Measurements from ENCODE around the gene ZNHIT3. TPM values are rescaled to one million over a fixed set of nuclear protein-coding genes. Genes with fewer than 3 reads are reported as not detected.

ZNHIT3 gene
- total and polyA plus RNA-seq, 2 of the 13 experiments (the other 11 are each of a cell fraction or from before 2014, with no cell fraction given) = 66.6 to 77.4 TPM

GRCh38 chr17:36463916-36464764 lies 22.3 kb upstream of the ZNHIT3 start (continued):
- no peak for TF ChIP-seq BRD4 (CRISPR knock-in tag; IDR thresholded peaks at IDR 0.05)
- TF ChIP-seq ERF (CRISPR knock-in tag; IDR thresholded peaks at IDR 0.05) = peak; percentile 39; the same call in 1 of the 2 replicates
- TF ChIP-seq YEATS2 (CRISPR knock-in tag; IDR thresholded peaks at IDR 0.05; ENCODE audit: borderline replicate concordance) = no peak
- no peak for TF ChIP-seq ZNF776 (CRISPR knock-in tag; IDR thresholded peaks at IDR 0.05)
- no peak for TF ChIP-seq IKZF5 (CRISPR knock-in tag; IDR thresholded peaks at IDR 0.05)
- TF ChIP-seq TEF (CRISPR knock-in tag; IDR thresholded peaks at IDR 0.05) = peak; percentile 44; the same call in 1 of the 2 replicates
- TF ChIP-seq NR3C1 (CRISPR knock-in tag; IDR thresholded peaks at IDR 0.05) = no peak
- peak; percentile 81; the same call in 1 of the 2 replicates for TF ChIP-seq ISX (CRISPR knock-in tag; conservative IDR thresholded peaks at IDR 0.05)
- no peak for TF ChIP-seq ZNF660 (CRISPR knock-in tag; IDR thresholded peaks at IDR 0.05; ENCODE audit: borderline replicate concordance, low read depth)
- TF ChIP-seq, protein P1, sequence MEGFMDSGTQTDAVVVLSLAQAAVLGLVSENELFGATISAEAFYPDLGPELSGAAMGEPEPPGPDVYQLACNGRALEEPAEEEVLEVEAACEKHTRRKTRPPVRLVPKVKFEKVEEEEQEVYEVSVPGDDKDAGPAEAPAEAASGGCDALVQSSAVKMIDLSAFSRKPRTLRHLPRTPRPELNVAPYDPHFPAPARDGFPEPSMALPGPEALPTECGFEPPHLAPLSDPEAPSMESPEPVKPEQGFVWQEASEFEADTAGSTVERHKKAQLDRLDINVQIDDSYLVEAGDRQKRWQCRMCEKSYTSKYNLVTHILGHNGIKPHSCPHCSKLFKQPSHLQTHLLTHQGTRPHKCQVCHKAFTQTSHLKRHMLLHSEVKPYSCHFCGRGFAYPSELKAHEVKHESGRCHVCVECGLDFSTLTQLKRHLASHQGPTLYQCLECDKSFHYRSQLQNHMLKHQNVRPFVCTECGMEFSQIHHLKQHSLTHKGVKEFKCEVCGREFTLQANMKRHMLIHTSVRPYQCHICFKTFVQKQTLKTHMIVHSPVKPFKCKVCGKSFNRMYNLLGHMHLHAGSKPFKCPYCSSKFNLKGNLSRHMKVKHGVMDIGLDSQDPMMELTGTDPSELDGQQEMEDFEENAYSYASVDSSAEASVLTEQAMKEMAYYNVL (CRISPR knock-in tag; IDR thresholded peaks at IDR 0.05; ENCODE audit: borderline replicate concordance) = no peak
- TF ChIP-seq ZNF414 (CRISPR knock-in tag; IDR thresholded peaks at IDR 0.05) = no peak
- TF ChIP-seq MIER2 (CRISPR knock-in tag; IDR thresholded peaks at IDR 0.05) = peak; percentile 97
- TF ChIP-seq ZNF792 (CRISPR knock-in tag; IDR thresholded peaks at IDR 0.05) = peak; percentile 45; the same call in 1 of the 2 replicates
- TF ChIP-seq ZBTB38 (CRISPR knock-in tag; IDR thresholded peaks at IDR 0.05) = no peak
- TF ChIP-seq NR2F6 (IDR thresholded peaks at IDR 0.05) = no peak
- peak; percentile 44; the same call in 1 of the 2 replicates for TF ChIP-seq NR2F6 (CRISPR knock-in tag; IDR thresholded peaks at IDR 0.05)
- no peak for TF ChIP-seq RELA (CRISPR knock-in tag; IDR thresholded peaks at IDR 0.05)
- no peak for TF ChIP-seq ATM (IDR thresholded peaks at IDR 0.05; ENCODE audit: borderline replicate concordance)
- no peak for TF ChIP-seq DR1 (CRISPR knock-in tag; IDR thresholded peaks at IDR 0.05)
- TF ChIP-seq ZNF800 (CRISPR knock-in tag; IDR thresholded peaks at IDR 0.05) = 0 out of 2 replicates have a peak, but pooled peaks have one; percentile 34
- no peak for TF ChIP-seq ZNF160 (CRISPR knock-in tag; IDR thresholded peaks at IDR 0.05)
- no peak for TF ChIP-seq HMG20A (CRISPR knock-in tag; IDR thresholded peaks at IDR 0.05; ENCODE audit: borderline replicate concordance)
- TF ChIP-seq GPN1 (CRISPR knock-in tag; IDR thresholded peaks at IDR 0.05; ENCODE audit: borderline replicate concordance) = no peak
